IPS DF 6.9 (cell line): ENCODE data around the gene PARVB.
A peak's percentile ranks its signal among the peaks of the same experiment; 100 is the strongest.

Experiments used
- DNase-seq: peaks from one replicate; pipeline ENCODE4 v3.0.0-alpha.2; 2013; ENCODE audit warnings: low read depth, low spot score
- H3K27ac ChIP-seq: one replicate; pipeline ENCODE4 v1.5.1; 2013; ENCODE audit warnings: low read length, control low read depth
- H3K27me3 ChIP-seq: 2 replicates; pipeline ENCODE4 v1.6.1; 2013; ENCODE audit warnings: mild to moderate bottlenecking, low read length; ENCODE audit not compliant: control insufficient read depth, insufficient read depth
- H3K36me3 ChIP-seq: 2 replicates; pipeline ENCODE4 v1.6.1; 2013; ENCODE audit warnings: low read length; ENCODE audit not compliant: control insufficient read depth, insufficient read depth
- H3K4me1 ChIP-seq: 2 replicates; pipeline ENCODE4 v1.6.1; 2013; ENCODE audit warnings: low read length; ENCODE audit not compliant: control insufficient read depth, insufficient read depth
- H3K4me3 ChIP-seq: 2 replicates; pipeline ENCODE4 v1.5.1; 2013; ENCODE audit warnings: mild to moderate bottlenecking, low read length
- H3K9me3 ChIP-seq: 2 replicates; pipeline ENCODE4 v1.6.1; 2013; ENCODE audit warnings: low read length, inconsistent platforms; ENCODE audit not compliant: control insufficient read depth, insufficient read depth
- WGBS: extraction: QIAGEN DNeasy Blood & Tissue Kit; methylation state at CpG from one replicate; pipeline ENCODE4 v1.1.7; 2013; ENCODE audit warnings: mixed read lengths, missing lambda C conversion rate; ENCODE audit not compliant: insufficient read length, insufficient coverage; 5-methylcytosine and 5-hydroxymethylcytosine counted together

PARVB gene

DNA sequence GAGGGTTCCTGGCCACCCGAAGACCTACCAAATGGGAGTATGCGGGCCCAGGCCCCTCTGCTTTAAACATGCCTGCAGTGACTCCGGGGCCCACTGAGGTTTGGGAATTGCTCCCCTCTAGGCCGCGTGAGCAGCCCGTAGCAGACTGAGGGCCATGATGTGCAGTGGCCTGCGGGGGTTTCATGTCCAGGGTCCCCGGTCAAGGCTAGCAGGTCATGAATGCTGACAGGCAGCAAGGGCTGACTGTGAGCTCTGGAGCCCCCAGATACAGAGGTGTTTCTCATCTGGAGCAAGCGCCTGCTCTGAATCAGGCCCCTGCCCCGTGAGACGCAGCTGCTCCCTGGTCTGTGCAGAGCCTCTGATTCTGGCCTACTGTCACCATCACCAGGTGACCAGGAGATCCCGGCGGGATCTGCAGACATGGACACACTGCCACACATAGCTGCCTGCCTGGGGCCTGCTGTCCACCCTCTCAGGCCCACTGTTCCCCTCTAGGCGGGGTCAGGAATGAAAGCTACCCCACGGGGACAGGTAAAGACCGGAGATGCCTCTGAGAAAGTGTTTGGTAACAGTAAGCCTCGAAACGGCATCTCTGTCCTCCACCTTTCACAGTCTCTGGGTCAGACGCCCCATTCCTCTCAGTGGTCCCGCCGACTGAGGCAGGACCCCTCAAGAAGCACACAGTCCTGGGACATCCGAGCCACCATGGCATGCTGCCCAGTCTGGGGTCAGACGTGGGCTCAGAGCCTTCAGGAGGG is 73.3 kb downstream of the PARVB start:
- no peaks in the 10 kb centered on the region for H3K4me1 ChIP-seq
- no peaks in the 10 kb centered on the region for H3K27me3 ChIP-seq
- WGBS, result no CpG with 5 or more reads among the region's 23 CpGs
- H3K27ac ChIP-seq, result no peak overlapping the region
- H3K36me3 ChIP-seq, result no peaks in the 10 kb centered on the region
- no peaks in the 10 kb centered on the region for H3K9me3 ChIP-seq
- DNase-seq, result no peak
- H3K4me3 ChIP-seq, result no peak overlapping the region

- H3K27ac ChIP-seq, result no peak overlapping the region
- no peaks in the 10 kb centered on the region for H3K4me1 ChIP-seq
- no peaks in the 10 kb centered on the region for H3K36me3 ChIP-seq
- H3K27me3 ChIP-seq, result no peaks in the 10 kb centered on the region
- no peak overlapping the region for H3K4me3 ChIP-seq
- DNase-seq, result no peak
- WGBS, result no CpG with 5 or more reads among the region's 17 CpGs
- no peaks in the 10 kb centered on the region for H3K9me3 ChIP-seq
Observed at GRCh38 chr22:44098021-44098739, 74.1 kb downstream of the PARVB start.

DNA sequence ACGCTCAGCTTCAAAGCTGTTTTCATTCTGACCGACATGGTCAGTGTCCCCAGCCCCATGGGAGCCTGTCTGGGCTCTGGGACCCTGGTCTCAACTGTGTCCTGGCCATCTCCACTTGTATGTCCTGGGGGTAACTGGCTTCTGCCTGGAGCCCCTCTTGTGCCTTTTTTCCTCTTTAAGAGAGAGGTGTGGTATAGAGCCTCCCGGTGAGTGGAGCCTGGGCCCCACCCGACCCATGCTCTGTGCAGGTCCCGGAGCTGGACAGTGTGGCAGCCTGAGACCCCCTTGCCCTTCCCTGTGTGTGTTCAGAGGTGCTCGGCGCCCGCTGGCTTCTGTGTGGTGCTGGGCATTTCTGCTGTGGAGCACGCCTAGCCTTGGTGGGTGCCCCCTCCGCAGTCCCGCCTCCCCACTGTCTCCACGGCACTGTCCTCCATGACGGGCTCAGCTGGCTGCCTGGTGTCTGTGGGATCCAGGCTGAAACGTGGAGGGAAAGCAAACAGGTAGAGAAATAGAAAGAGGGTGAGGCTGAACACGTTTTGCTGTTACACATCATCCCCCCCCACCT is 74.9 kb downstream of the PARVB start:
- H3K4me1 ChIP-seq, result no peaks in the 10 kb centered on the region
- no CpG with 5 or more reads among the region's 15 CpGs for WGBS

GRCh38 chr22:44099696-44100095 is 75.6 kb downstream of the PARVB start:
- no peaks in the 10 kb centered on the region for H3K9me3 ChIP-seq
- H3K4me1 ChIP-seq, result no peaks in the 10 kb centered on the region
- WGBS, result no CpG with 5 or more reads among the region's 13 CpGs
- H3K27me3 ChIP-seq, result no peaks in the 10 kb centered on the region
- H3K27ac ChIP-seq, result no peak overlapping the region
- no peak overlapping the region for H3K4me3 ChIP-seq
- no peak for DNase-seq
- no peaks in the 10 kb centered on the region for H3K36me3 ChIP-seq

More for the DNA sequence above, 74.9 kb downstream of the PARVB start:
- H3K27me3 ChIP-seq, result no peaks in the 10 kb centered on the region
- no peak overlapping the region for H3K27ac ChIP-seq
- DNase-seq, result no peak
- no peaks in the 10 kb centered on the region for H3K9me3 ChIP-seq
- H3K36me3 ChIP-seq, result no peaks in the 10 kb centered on the region
- H3K4me3 ChIP-seq, result no peak overlapping the region

- H3K27ac ChIP-seq, result no peak overlapping the region
- no peak for DNase-seq
- no CpG with 5 or more reads among the region's 13 CpGs for WGBS
- H3K4me1 ChIP-seq, result no peaks in the 10 kb centered on the region
- no peak overlapping the region for H3K4me3 ChIP-seq
- H3K36me3 ChIP-seq, result no peaks in the 10 kb centered on the region
- no peaks in the 10 kb centered on the region for H3K9me3 ChIP-seq
- H3K27me3 ChIP-seq, result no peaks in the 10 kb centered on the region
Observed at GRCh38 chr22:44100411-44100810, 76.3 kb downstream of the PARVB start.

DNA sequence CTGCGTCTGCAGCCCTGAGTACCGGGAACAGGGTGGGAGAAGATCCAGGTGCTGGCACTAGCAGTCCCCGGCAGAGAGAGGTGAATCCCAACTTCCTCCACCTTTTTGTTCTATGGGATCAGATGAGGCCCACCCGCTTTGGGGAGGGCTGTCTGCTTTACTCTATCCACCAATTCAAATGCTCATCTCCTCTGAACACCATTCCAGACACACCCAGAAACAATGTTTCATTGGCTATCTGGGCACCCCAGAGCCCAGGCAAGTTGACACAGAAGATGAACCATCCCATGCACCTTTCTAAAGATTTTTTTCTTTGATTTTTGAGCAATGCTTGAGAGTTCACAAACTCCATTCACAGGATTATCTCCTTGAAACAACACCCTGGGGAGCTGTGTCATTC is 78.0 kb downstream of the PARVB start:
- Histone ChIP-seq H3K4me1 (peaks cover 1% of the 10 kb centered on the region; the same call in 1 of the 2 replicates), H3K36me3 (no peaks in the 10 kb centered on the region), H3K4me3 (no peak overlapping the region), H3K9me3 (no peaks in the 10 kb centered on the region), H3K27ac (no peak overlapping the region), H3K27me3 (no peaks in the 10 kb centered on the region)
- DNase-seq, result no peak
- WGBS, result no CpG with 5 or more reads among the region's 4 CpGs

- WGBS, result no CpG with 5 or more reads among the region's 3 CpGs
Observed at GRCh38 chr22:44102856-44103255, 78.8 kb downstream of the PARVB start.

GRCh38 chr22:44103735-44104480 is 79.8 kb downstream of the PARVB start:
- no peak for DNase-seq
- Histone ChIP-seq H3K27me3 (no peaks in the 10 kb centered on the region), H3K9me3 (no peaks in the 10 kb centered on the region), H3K36me3 (no peaks in the 10 kb centered on the region), H3K4me3 (no peak overlapping the region), H3K27ac (no peak overlapping the region), H3K4me1 (peaks cover 4% of the 10 kb centered on the region)
- no CpG with 5 or more reads among the region's 13 CpGs for WGBS

More at GRCh38 chr22:44102856-44103255, 78.8 kb downstream of the PARVB start:
- DNase-seq, result no peak
- peaks cover 4% of the 10 kb centered on the region for H3K4me1 ChIP-seq
- H3K9me3 ChIP-seq, result no peaks in the 10 kb centered on the region
- no peaks in the 10 kb centered on the region for H3K27me3 ChIP-seq
- H3K4me3 ChIP-seq, result no peak overlapping the region
- H3K36me3 ChIP-seq, result no peaks in the 10 kb centered on the region
- H3K27ac ChIP-seq, result no peak overlapping the region

DNA sequence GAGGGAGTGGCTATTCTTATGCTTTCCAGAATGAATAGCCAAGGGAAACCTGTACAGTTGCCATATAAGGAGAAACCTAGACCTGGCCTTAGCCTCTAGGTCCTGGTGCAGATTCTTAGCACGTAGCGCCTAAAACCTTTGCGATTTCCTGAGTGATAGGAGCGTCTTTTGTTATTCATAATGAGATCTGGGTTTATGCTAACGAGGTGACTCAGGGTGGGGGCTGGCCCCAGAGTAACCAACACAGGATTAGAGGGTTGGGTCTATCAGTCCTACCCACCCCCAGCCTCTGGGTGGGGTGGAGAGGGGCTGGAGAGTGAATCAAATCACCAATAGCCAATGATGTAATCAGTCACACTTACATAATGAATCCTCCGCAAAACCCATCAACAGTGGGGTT is 83.2 kb downstream of the PARVB start:
- Histone ChIP-seq H3K36me3 (no peaks in the 10 kb centered on the region), H3K27ac (no peak overlapping the region), H3K27me3 (no peaks in the 10 kb centered on the region), H3K9me3 (no peaks in the 10 kb centered on the region), H3K4me3 (no peak overlapping the region), H3K4me1 (peaks cover 4% of the 10 kb centered on the region)
- DNase-seq, result peak; percentile 52
- no CpG with 5 or more reads among the region's 6 CpGs for WGBS

DNA sequence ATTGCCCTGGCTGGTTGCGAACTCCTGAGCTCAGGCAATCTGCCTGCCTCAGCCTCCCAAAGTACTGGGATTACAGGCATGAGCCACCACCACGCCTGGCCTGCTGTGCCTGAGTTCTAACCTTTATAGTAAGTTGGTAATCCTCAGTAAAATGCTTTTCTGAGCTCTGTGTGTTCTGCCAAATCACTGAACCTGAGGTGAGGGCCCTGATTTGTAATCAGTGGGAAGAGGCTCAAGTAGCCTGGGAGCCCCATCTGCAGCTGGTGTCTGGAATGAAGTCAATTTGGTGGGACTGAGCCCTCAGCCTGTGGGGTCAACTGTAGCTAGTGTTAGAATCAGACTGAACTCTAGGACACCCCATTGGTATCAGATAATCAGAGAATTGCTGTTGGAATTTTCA is 84.0 kb downstream of the PARVB start:
- no CpG with 5 or more reads among the region's 2 CpGs for WGBS
- Histone ChIP-seq H3K36me3 (no peaks in the 10 kb centered on the region), H3K9me3 (no peaks in the 10 kb centered on the region), H3K27ac (no peak overlapping the region), H3K27me3 (no peaks in the 10 kb centered on the region), H3K4me1 (peaks cover 4% of the 10 kb centered on the region), H3K4me3 (no peak overlapping the region)
- no peak for DNase-seq
